Duodenal mucosa (tissue), 2 donors: ENCODE data around the gene ACVR1.
A peak's percentile ranks its signal among the peaks of the same experiment; 100 is the strongest.

ENCODE experiments used
- H3K27ac ChIP-seq: one replicate; pipeline ENCODE4 v1.7.0; 2013; ENCODE audit warnings: low read depth, low read length
- H3K27me3 ChIP-seq, 2 donors: one replicate each; pipeline ENCODE4 v1.7.0; 2013; ENCODE audit warnings: low read length in 2 of 2, control low read depth in 1 of 2; ENCODE audit not compliant: insufficient read depth in 2 of 2, control insufficient read depth in 1 of 2
- H3K36me3 ChIP-seq, 2 donors: one replicate each; pipeline ENCODE4 v1.7.0; 2013; ENCODE audit warnings: low read length in 2 of 2, control low read depth in 1 of 2; ENCODE audit not compliant: insufficient read depth in 2 of 2, control insufficient read depth in 1 of 2
- H3K4me1 ChIP-seq, 2 donors: one replicate each; pipeline ENCODE4 v1.7.0; 2013; ENCODE audit warnings: low read length in 2 of 2, control low read depth in 1 of 2; ENCODE audit not compliant: insufficient read depth in 2 of 2, control insufficient read depth in 1 of 2
- H3K4me3 ChIP-seq, 2 donors: one replicate each; pipeline ENCODE4 v1.7.0; 2013; ENCODE audit warnings: low read length in 2 of 2, low read depth in 1 of 2
- H3K9ac ChIP-seq, 2 donors: one replicate each; pipeline ENCODE4 v1.7.0; 2013; ENCODE audit warnings: low read length in 2 of 2, low read depth in 1 of 2
- H3K9me3 ChIP-seq, 2 donors: one replicate each; pipeline ENCODE4 v1.7.0; 2013; ENCODE audit warnings: low read length in 2 of 2, control low read depth in 1 of 2; ENCODE audit not compliant: control insufficient read depth in 1 of 2

Gene ACVR1

DNA sequence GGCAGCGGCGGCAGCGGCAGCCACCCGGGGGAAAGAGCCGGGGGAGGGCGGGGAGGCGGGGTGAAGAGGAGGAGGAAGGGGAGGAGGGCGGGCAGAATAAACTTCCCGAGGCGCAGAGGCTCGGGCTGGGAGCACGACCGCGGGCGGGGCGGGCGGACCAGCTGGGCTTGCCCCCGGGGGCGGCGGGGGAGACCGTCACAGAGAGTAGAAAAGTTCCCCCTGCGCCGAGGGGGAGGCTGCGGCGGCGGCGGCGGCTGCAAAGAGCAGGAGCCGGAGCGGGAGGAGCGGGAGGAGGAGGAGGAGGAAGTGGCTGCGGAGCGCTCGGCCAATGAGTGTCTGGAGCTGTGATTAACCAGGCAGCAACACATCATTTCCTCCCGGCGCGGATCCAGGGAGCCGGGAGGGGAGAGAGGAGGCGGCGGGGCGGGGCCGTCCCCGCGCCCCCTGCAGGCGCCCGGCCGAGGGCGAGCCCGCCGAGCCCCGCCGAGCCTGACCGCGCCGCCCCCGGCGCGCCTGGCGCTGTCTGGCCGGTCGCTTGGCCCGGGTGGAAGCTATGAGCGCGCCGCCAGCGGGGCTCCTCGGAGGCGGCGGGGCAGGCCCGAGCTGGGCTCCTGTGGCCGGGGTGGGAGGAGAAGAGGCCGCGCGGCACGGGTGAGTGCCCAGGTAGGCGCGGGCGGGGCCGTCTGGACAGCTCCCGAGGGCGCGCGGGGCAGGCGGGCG is at the start of gene ACVR1:
ACVR1 (minus strand) TSS at position 265 of the 720 bp plus-strand sequence. CDS start 76,837 bp downstream, outside the sequence.
- Histone ChIP-seq H3K4me1 (peaks cover 16 to 26% of the 10 kb centered on the region in 2 donors), H3K9ac (peak within 1 kb of the TSS; percentile 72 to 75), H3K36me3 (no peaks in the 10 kb centered on the region), H3K27me3 (no peaks in the 10 kb centered on the region), H3K9me3 (no peaks in the 10 kb centered on the region), H3K4me3 (peak within 1 kb of the TSS; percentile 75 to 84), H3K27ac (peak within 1 kb of the TSS; percentile 95)

DNA sequence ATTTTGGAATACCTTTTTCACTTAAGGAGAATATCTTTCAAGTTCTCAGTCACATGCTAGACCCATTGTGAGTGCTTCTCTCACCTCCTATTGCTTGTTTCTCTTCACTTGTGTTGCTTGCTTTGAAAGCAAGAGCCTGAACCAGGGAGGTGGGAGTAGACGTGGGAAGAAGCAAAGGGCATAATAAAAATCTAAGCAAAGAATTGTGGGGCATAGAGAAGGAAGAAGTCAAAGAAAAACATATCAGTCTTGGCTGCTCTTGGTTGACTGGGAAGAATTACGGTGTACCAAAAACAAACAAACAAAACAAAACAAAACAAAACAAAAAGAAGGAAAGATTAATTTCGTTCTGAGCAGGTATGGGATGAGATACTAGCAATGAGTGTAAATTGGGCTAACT is 48.9 kb upstream of the ACVR1 start:
- Histone ChIP-seq H3K9me3 (no peaks in the 10 kb centered on the region), H3K4me3 (no peak overlapping the region), H3K9ac (no peak overlapping the region), H3K4me1 (no peaks in the 10 kb centered on the region), H3K36me3 (no peaks in the 10 kb centered on the region), H3K27ac (no peak overlapping the region), H3K27me3 (no peaks in the 10 kb centered on the region)

DNA sequence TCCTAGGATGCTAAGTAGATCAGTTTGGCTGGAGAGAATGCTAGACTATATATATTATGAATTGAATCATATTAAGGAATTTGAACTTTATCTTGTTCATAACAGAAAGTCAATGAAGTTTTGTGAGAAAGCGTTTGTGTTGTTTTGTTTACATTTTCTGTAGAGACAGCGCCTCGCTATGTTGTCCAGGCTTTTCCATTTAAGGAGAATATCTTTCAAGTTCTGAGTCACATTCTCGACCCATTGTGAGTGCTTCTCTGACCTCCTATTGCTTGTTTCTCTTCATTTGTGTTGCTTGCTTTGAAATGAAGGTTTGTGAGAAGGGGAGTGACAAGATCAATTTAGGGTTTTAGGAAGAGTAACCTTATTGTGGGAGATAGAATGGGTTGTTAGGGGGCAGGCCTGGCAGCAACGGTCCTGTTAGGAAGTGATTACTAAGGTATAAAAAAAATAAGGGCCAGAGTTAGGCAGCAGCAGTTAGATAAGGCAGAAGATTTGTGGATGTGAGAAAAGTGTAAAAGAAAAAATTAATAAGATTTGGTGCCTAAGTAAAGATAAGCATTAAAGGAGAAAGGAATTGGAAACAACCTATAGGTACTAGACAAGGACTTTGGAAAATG is 47.6 kb upstream of the ACVR1 start:
- H3K4me3 ChIP-seq, result no peak overlapping the region

GRCh38 chr2:157922815-157923214 is 46.7 kb upstream of the ACVR1 start:
- H3K9ac ChIP-seq, result no peak overlapping the region
- no peak overlapping the region for H3K4me3 ChIP-seq
- no peaks in the 10 kb centered on the region for H3K4me1 ChIP-seq
- no peaks in the 10 kb centered on the region for H3K36me3 ChIP-seq
- no peaks in the 10 kb centered on the region for H3K9me3 ChIP-seq
- H3K27ac ChIP-seq, result no peak overlapping the region
- no peaks in the 10 kb centered on the region for H3K27me3 ChIP-seq

More for the DNA sequence above, 47.6 kb upstream of the ACVR1 start:
- Histone ChIP-seq H3K4me1 (no peaks in the 10 kb centered on the region), H3K27me3 (no peaks in the 10 kb centered on the region), H3K36me3 (no peaks in the 10 kb centered on the region), H3K27ac (no peak overlapping the region), H3K9me3 (no peaks in the 10 kb centered on the region), H3K9ac (no peak overlapping the region)

GRCh38 chr2:157922336-157922735 is 46.2 kb upstream of the ACVR1 start:
- Histone ChIP-seq H3K9ac (no peak overlapping the region), H3K27ac (no peak overlapping the region), H3K4me3 (no peak overlapping the region), H3K9me3 (no peaks in the 10 kb centered on the region), H3K4me1 (no peaks in the 10 kb centered on the region), H3K36me3 (no peaks in the 10 kb centered on the region), H3K27me3 (no peaks in the 10 kb centered on the region)

- no peak overlapping the region for H3K4me3 ChIP-seq
These were observed 44.6 kb upstream of the ACVR1 start for GRCh38 chr2:157920736-157921135.

GRCh38 chr2:157919181-157919580 is 43.1 kb upstream of the ACVR1 start:
- H3K9me3 ChIP-seq, result no peaks in the 10 kb centered on the region

More at GRCh38 chr2:157920736-157921135, 44.6 kb upstream of the ACVR1 start:
- Histone ChIP-seq H3K27ac (no peak overlapping the region), H3K9me3 (no peaks in the 10 kb centered on the region), H3K9ac (no peak overlapping the region), H3K27me3 (no peaks in the 10 kb centered on the region), H3K4me1 (no peaks in the 10 kb centered on the region), H3K36me3 (no peaks in the 10 kb centered on the region)

GRCh38 chr2:157918319-157918718 is 42.2 kb upstream of the ACVR1 start:
- Histone ChIP-seq H3K27ac (no peak overlapping the region), H3K27me3 (no peaks in the 10 kb centered on the region), H3K36me3 (no peaks in the 10 kb centered on the region), H3K4me1 (no peaks in the 10 kb centered on the region), H3K9ac (no peak overlapping the region), H3K4me3 (no peak overlapping the region), H3K9me3 (no peaks in the 10 kb centered on the region)

More at GRCh38 chr2:157919181-157919580, 43.1 kb upstream of the ACVR1 start:
- H3K9ac ChIP-seq, result no peak overlapping the region
- no peaks in the 10 kb centered on the region for H3K36me3 ChIP-seq
- no peak overlapping the region for H3K4me3 ChIP-seq
- H3K27me3 ChIP-seq, result no peaks in the 10 kb centered on the region
- no peak overlapping the region for H3K27ac ChIP-seq
- H3K4me1 ChIP-seq, result no peaks in the 10 kb centered on the region

- Histone ChIP-seq H3K4me3 (no peak overlapping the region), H3K9me3 (no peaks in the 10 kb centered on the region), H3K27ac (no peak overlapping the region), H3K27me3 (no peaks in the 10 kb centered on the region), H3K36me3 (no peaks in the 10 kb centered on the region), H3K9ac (no peak overlapping the region), H3K4me1 (no peaks in the 10 kb centered on the region)
These were observed 35.6 kb upstream of the ACVR1 start for GRCh38 chr2:157911750-157912149.

DNA sequence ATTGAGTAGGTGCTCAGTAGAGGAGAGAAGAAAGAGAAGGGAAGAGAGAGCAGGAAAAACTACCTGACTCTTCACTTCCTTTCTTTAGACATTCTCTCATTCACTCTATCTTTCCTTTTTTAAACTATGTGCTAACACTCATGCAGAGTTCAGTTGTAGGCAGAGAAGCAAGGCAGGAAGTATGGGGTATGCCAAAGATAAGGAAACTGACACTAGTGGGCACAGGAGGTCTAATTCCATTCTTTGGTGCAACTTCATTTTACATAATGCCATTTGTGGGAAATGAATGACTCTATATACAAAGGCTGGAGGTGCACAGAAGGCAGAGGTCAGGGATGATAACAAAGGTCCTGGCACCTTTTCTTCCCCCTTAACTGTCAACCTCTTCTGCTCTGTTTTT is 35.1 kb upstream of the ACVR1 start:
- no peaks in the 10 kb centered on the region for H3K4me1 ChIP-seq
- H3K27ac ChIP-seq, result no peak overlapping the region
- no peaks in the 10 kb centered on the region for H3K27me3 ChIP-seq
- no peak overlapping the region for H3K9ac ChIP-seq
- no peak overlapping the region for H3K4me3 ChIP-seq
- H3K9me3 ChIP-seq, result no peaks in the 10 kb centered on the region
- no peaks in the 10 kb centered on the region for H3K36me3 ChIP-seq
